Nephron (organoid): ENCODE results near the gene CLNS1A.
A peak's percentile ranks its signal among the peaks of the same experiment; 100 is the strongest.
"Not testable (repeated sequence)": the region's sequence is repeated elsewhere in the genome, so short reads cannot be mapped to it uniquely, and the experiment has no call there.

Source experiments
- H3K27ac Mint-ChIP-seq, 3 experiments: 2 replicates each; pipeline ENCODE4 v1.8.0; 2020; ENCODE audit warnings: mixed read lengths in 3 of 3, mild to moderate bottlenecking in 2 of 3, moderate library complexity in 1 of 3
- H3K27me3 Mint-ChIP-seq: 2 replicates; pipeline ENCODE4 v1.8.0; 2021; ENCODE audit warnings: low read depth, mild to moderate bottlenecking, moderate library complexity, mixed read lengths
- H3K36me3 Mint-ChIP-seq: 2 replicates; pipeline ENCODE4 v1.8.0; 2020; ENCODE audit warnings: low read depth, mixed read lengths
- H3K4me1 Mint-ChIP-seq: 2 replicates; pipeline ENCODE4 v1.8.0; 2020; ENCODE audit warnings: mixed read lengths
- H3K4me3 Mint-ChIP-seq, 3 experiments: 2 replicates each; pipeline ENCODE4 v1.8.0; 2020; ENCODE audit warnings: mild to moderate bottlenecking in 3 of 3, mixed read lengths in 3 of 3, moderate library complexity in 2 of 3
- H3K9me3 Mint-ChIP-seq: 2 replicates; pipeline ENCODE4 v1.8.0; 2020; ENCODE audit warnings: mixed read lengths
- TF ChIP-seq, protein P1 (sequence below), 3 experiments: fragments of 200-600 bp; sonication (generic); IDR thresholded peaks; one replicate each; pipeline ENCODE4 v1.5.0; 2021; ENCODE audit warnings: antibody characterized with exemption in 3 of 3; ENCODE audit not compliant: unreplicated experiment in 3 of 3

Gene CLNS1A

DNA sequence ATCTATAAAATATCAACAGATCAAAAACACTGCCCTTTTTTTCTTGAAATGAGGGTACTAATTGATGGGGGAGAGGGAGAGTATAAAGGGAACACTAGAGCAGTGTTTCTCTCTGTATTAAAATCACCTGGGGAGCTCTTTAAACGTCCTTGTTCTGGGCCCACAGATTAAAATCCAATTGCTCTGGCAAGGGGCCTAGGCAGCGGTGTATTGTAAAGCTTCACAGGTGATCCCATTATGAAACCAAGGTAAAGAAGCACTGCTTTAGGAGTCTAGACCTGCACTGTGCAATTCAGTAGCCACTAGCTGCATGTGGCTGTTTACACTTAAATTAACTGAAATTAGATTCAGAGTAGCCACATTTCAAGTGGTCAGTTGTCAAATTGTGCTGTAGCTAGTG lies 44.9 kb downstream of the CLNS1A start:
- Mint-ChIP-seq H3K4me3 (no peak overlapping the region), H3K4me1 (peaks cover 5% of the 10 kb centered on the region), H3K27ac (no peak overlapping the region), H3K9me3 (no peaks in the 10 kb centered on the region), H3K27me3 (no peaks in the 10 kb centered on the region), H3K36me3 (peaks cover 3% of the 10 kb centered on the region)
- TF ChIP-seq, protein P1, sequence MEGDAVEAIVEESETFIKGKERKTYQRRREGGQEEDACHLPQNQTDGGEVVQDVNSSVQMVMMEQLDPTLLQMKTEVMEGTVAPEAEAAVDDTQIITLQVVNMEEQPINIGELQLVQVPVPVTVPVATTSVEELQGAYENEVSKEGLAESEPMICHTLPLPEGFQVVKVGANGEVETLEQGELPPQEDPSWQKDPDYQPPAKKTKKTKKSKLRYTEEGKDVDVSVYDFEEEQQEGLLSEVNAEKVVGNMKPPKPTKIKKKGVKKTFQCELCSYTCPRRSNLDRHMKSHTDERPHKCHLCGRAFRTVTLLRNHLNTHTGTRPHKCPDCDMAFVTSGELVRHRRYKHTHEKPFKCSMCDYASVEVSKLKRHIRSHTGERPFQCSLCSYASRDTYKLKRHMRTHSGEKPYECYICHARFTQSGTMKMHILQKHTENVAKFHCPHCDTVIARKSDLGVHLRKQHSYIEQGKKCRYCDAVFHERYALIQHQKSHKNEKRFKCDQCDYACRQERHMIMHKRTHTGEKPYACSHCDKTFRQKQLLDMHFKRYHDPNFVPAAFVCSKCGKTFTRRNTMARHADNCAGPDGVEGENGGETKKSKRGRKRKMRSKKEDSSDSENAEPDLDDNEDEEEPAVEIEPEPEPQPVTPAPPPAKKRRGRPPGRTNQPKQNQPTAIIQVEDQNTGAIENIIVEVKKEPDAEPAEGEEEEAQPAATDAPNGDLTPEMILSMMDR (IDR thresholded peaks at IDR 0.05; ENCODE audit: unreplicated experiment in 3 of 3), result no peak

DNA sequence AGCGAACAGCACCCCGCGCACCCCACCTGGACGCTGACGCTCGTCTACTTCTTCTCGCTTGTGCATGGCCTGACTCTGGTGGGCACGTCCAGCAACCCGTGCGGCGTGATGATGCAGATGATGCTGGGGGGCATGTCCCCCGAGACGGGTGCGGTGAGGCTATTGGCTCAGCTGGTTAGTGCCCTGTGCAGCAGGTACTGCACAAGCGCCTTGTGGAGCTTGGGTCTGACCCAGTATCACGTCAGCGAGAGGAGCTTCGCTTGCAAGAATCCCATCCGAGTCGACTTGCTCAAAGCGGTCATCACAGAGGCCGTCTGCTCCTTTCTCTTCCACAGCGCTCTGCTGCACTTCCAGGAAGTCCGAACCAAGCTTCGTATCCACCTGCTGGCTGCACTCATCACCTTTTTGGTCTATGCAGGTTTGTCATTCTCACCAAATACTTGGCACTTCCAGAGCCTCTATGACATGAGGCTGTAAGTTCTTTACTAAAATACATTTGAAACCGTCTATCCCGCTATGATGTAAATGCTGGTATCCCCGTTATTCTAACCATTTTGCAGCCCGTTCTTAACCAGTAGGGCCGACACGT lies 47.3 kb downstream of the CLNS1A start:
- peaks cover 5% of the 10 kb centered on the region for H3K4me1 Mint-ChIP-seq
- H3K36me3 Mint-ChIP-seq, result peaks cover 3% of the 10 kb centered on the region
- H3K9me3 Mint-ChIP-seq, result peaks cover 6% of the 10 kb centered on the region
- H3K4me3 Mint-ChIP-seq, result peak overlapping the region; percentile 82 to 95 (median 91)
- no peaks in the 10 kb centered on the region for H3K27me3 Mint-ChIP-seq
- peak overlapping the region; percentile 20 to 84 (median 45) for H3K27ac Mint-ChIP-seq
- TF ChIP-seq, protein P1 (IDR thresholded peaks at IDR 0.05; ENCODE audit: unreplicated experiment in 3 of 3), result no peak

DNA sequence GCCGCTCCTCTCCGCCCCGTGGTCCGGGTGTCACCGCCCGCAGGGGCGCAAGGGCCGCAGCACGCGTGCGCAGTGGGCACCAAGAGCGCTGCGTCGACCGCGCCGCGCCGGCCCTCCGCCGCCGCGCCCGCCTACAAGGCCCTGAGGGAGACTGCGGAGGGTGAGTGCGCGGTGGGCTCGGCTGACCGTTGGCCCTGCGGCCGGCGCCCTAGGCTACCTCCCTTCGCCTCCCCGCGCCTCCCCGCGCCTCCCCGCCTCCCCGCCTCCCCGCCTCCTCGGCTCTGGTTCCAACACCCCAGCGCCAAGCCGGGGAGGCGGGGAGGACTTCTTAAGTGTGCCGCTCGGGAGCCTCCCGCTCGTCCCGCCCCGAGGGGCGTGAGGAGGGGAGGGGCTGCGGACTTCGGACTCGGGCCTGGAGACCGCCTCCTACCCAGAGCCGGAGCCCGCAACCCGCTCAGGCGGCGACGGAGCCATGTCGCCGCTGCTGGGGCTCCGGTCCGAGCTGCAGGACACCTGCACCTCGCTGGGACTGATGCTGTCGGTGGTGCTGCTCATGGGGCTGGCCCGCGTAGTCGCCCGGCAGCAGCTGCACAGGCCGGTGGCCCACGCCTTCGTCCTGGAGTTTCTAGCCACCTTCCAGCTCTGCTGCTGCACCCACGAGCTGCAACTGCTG lies 47.9 kb downstream of the CLNS1A start, which contains the start of gene AQP11:
Gene AQP11, plus strand, starts transcription at position 433 of the 673 bp plus-strand sequence. Its CDS starts 40 bp downstream, at position 473.
- Mint-ChIP-seq H3K9me3 (peaks cover 11% of the 10 kb centered on the region), H3K27ac (peak within 1 kb of the TSS; percentile 20 to 89 (median 86)), H3K4me1 (peaks cover 5% of the 10 kb centered on the region), H3K36me3 (peaks cover 10% of the 10 kb centered on the region), H3K27me3 (no peaks in the 10 kb centered on the region), H3K4me3 (peak within 1 kb of the TSS; percentile 92 to 95 (median 92))
- TF ChIP-seq, protein P1 (IDR thresholded peaks at IDR 0.05; ENCODE audit: unreplicated experiment in 3 of 3), result no peak

DNA sequence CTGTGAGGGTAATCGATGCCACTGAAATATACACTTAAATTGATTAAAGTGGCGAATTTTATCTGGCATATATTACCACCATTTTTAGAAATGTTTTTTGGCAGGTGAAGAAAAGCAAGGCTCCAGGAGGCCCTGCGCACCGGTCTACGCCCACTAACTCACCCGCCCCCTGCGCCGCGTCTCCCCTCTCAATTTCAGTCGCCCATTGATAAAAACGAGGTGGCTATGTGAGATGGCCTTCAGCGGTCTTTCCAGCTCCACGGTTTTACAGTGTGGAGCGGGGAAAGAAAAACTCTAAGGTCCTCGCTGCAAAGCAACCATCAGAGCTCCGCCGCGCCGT lies 48.4 kb downstream of the CLNS1A start:
- peaks cover 10% of the 10 kb centered on the region for H3K36me3 Mint-ChIP-seq
- peak overlapping the region in 2 of 3 experiments; percentile 86 to 89 for H3K27ac Mint-ChIP-seq
- peaks cover 12% of the 10 kb centered on the region for H3K9me3 Mint-ChIP-seq
- H3K4me1 Mint-ChIP-seq, result peaks cover 5% of the 10 kb centered on the region
- TF ChIP-seq, protein P1 (IDR thresholded peaks at IDR 0.05; ENCODE audit: unreplicated experiment in 3 of 3), result no peak
- H3K4me3 Mint-ChIP-seq, result peak overlapping the region; percentile 91 to 92 (median 92)
- H3K27me3 Mint-ChIP-seq, result no peaks in the 10 kb centered on the region

DNA sequence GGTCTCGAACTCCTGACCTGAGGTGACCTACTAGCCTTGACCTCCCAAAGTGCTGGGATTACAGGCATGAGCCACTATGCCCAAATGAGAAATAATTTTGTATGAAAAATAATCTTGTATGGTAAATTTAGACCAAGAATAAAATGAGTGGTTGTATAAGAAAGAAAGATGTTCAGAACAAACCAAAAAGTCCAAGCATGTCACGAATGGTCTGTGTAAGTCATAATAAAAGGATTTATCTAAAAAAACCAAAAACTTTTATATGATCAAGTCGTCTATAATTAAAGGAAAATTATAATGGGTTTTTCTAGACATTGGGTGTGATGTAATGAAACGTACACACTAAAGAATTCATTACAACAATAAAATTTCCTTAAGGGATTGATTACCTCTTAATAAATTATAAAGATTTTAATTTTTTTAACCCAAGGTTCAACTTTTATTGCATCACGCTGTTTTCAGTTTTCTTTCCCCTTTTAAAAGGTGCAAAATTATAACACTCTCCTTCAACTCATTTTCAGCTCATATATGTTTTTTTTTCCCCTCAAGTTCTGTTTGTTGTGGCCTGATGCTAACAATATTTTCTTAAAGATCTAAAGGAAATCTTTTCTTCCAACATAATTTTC lies 56.8 kb downstream of the CLNS1A start:
- Mint-ChIP-seq H3K27me3 (no peaks in the 10 kb centered on the region), H3K9me3 (peaks cover 33% of the 10 kb centered on the region)

DNA sequence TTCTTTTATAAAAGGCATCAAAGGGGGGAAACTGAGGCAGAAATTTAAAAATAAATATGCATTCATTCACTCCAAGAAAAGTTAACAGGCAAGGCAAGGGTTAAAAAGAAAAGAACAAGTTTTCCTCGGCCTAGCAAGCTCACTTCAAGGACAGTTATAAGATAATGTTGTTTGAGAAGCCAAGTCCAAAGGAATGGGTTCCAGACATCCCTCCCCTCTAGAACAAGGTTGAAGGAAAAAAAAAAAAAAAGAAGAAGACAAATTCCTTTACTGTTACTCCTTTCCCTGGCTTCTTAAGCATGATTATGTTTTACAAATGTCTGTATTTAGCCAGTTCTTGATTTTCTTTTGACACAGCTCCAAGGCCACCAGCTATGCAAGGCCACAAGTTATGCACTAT lies 62.2 kb downstream of the CLNS1A start:
- H3K27me3 Mint-ChIP-seq, H3K4me3 Mint-ChIP-seq: not testable (repeated sequence)
- H3K4me1 Mint-ChIP-seq, result peaks cover 15% of the 10 kb centered on the region
- peaks cover 11% of the 10 kb centered on the region for H3K36me3 Mint-ChIP-seq
- peak overlapping the region in 1 of 3 experiments; percentile 26 for H3K27ac Mint-ChIP-seq
- H3K9me3 Mint-ChIP-seq, result peaks cover 10% of the 10 kb centered on the region

More for the DNA sequence above, 56.8 kb downstream of the CLNS1A start:
- TF ChIP-seq, protein P1 (IDR thresholded peaks at IDR 0.05; ENCODE audit: unreplicated experiment in 3 of 3), result no peak
- H3K36me3 Mint-ChIP-seq, result peaks cover 33% of the 10 kb centered on the region
- H3K27ac Mint-ChIP-seq, result no peak overlapping the region
- peaks cover 5% of the 10 kb centered on the region for H3K4me1 Mint-ChIP-seq
- no peak overlapping the region for H3K4me3 Mint-ChIP-seq

DNA sequence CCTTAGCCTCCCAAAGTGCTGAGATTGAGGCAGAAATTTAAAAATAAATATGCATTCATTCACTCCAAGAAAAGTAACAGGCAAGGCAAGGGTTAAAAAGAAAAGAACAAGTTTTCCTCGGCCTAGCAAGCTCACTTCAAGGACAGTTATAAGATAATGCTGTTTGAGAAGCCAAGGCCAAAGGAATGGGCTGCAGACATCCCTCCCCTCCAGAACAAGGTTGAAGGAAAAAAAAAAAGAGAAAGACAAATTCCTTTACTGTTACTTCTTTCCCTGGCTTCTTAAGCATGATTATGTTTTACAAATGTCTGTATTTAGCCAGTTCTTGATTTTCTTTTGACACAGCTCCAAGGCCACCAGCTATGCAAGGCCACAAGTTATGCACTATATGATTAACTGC lies 66.7 kb downstream of the CLNS1A start:
- not testable (repeated sequence) for H3K36me3 Mint-ChIP-seq, H3K27me3 Mint-ChIP-seq, H3K9me3 Mint-ChIP-seq
- peak overlapping the region; percentile 74 to 98 (median 95) for H3K27ac Mint-ChIP-seq
- peak overlapping the region in 2 of 3 experiments; percentile 56 to 61 for H3K4me3 Mint-ChIP-seq
- H3K4me1 Mint-ChIP-seq, result peaks cover 24% of the 10 kb centered on the region
